PC-9 (cell line): ENCODE data around the gene ETS1. TPM values are rescaled to one million over a fixed set of nuclear protein-coding genes. Genes with fewer than 3 reads are reported as not detected.

ENCODE experiments used
- BruUV-seq: library from RNA; stranded (reverse); fragments of 400-500 nt; replicated peaks from 2 replicates; lab custom pipeline; 2021; lab: Mats Ljungman, UMichigan
- CTCF ChIA-PET: fragments of 300-600 bp; sonication (Branson Sonifier 250); formaldehyde crosslinking; loops from one replicate; lab custom pipeline; 2022; ENCODE audit warnings: antibody characterized with exemption; lab: Charles Lee
- POLR2A ChIA-PET: fragments of 300-600 bp; sonication (Branson Sonifier 250); formaldehyde crosslinking; loops from one replicate; lab custom pipeline; 2022; ENCODE audit warnings: antibody characterized with exemption; ENCODE audit not compliant: unreplicated experiment; lab: Charles Lee
- DNase-seq, 2 experiments: peaks; one replicate each; pipeline versions ENCODE4 v3.0.0 to v3.0.0-alpha.2; 2015 to 2022; ENCODE audit warnings: mixed read lengths in 1 of 2
- H2AFZ ChIP-seq: fragments of 200-600 bp; sonication (generic); 2 replicates; pipeline ENCODE4 v1.8.1; 2017; ENCODE audit warnings: antibody characterized with exemption
- H3F3A ChIP-seq: fragments of 200-600 bp; sonication (generic); 2 replicates; pipeline ENCODE4 v1.8.1; 2017; ENCODE audit warnings: antibody characterized with exemption, mild to moderate bottlenecking, low read depth; ENCODE audit not compliant: insufficient read depth
- H3K27ac ChIP-seq: fragments of 200-600 bp; sonication (generic); 2 replicates; pipeline ENCODE4 v1.6.1; 2016; ENCODE audit warnings: mixed run types
- H3K27me3 ChIP-seq: fragments of 200-600 bp; sonication (generic); 2 replicates; pipeline ENCODE4 v1.6.1; 2016; ENCODE audit warnings: low read depth, mixed run types; ENCODE audit not compliant: insufficient read depth
- H3K36me3 ChIP-seq: fragments of 200-600 bp; sonication (generic); 2 replicates; pipeline ENCODE4 v1.6.1; 2016; ENCODE audit warnings: low read depth, mixed run types
- H3K4me1 ChIP-seq: fragments of 200-600 bp; sonication (generic); replicated peaks from 2 replicates; pipeline ENCODE4 v1.6.1; 2016; ENCODE audit warnings: mixed run types; ENCODE audit not compliant: insufficient read depth
- H3K4me2 ChIP-seq: fragments of 200-600 bp; sonication (generic); 2 replicates; pipeline ENCODE4 v1.6.1; 2017; ENCODE audit warnings: mixed run types
- H3K4me3 ChIP-seq: fragments of 200-600 bp; sonication (generic); 2 replicates; pipeline ENCODE4 v1.6.1; 2016; ENCODE audit warnings: mixed run types
- H3K79me2 ChIP-seq: fragments of 200-600 bp; sonication (generic); 2 replicates; pipeline ENCODE4 v1.6.1; 2017; ENCODE audit warnings: low read depth, mixed run types
- H3K9me2 ChIP-seq: fragments of 200-600 bp; sonication (generic); 2 replicates; pipeline ENCODE4 v1.8.1; 2017; ENCODE audit warnings: mild to moderate bottlenecking; ENCODE audit not compliant: insufficient read depth
- H3K9me3 ChIP-seq: fragments of 200-600 bp; sonication (generic); 2 replicates; pipeline ENCODE4 v1.8.1; 2016; ENCODE audit warnings: low read depth; ENCODE audit not compliant: insufficient read depth
- H4K20me1 ChIP-seq: fragments of 200-600 bp; sonication (generic); 2 replicates; pipeline ENCODE4 v1.8.1; 2017; ENCODE audit not compliant: insufficient read depth
- EZH2 ChIP-seq: fragments of 200-600 bp; sonication (generic); IDR thresholded peaks from 2 replicates; pipeline ENCODE4 v1.8.0; 2017; ENCODE audit warnings: antibody characterized with exemption, low read depth
- intact Hi-C: fragments of 100-400 bp; cut with micrococcal nuclease; formaldehyde crosslinking; loops from one replicate; pipeline ENCODE4 v1.10.0; 2022; ENCODE audit not compliant: unreplicated experiment
- total RNA-seq: library from RNA; stranded (reverse); gene quantifications from 2 replicates; pipeline ENCODE4 v1.2.3, GENCODE V29; 2021
- TF ChIP-seq, protein P1 (sequence below): fragments of 200-600 bp; sonication (generic); conservative IDR thresholded peaks from 2 replicates; pipeline ENCODE4 v1.6.1; 2017; ENCODE audit warnings: mixed run types, antibody characterized with exemption, mild to moderate bottlenecking, moderate library complexity

ETS1 gene
- total RNA-seq, 1 experiment from 2014 or later = 23.3 TPM

DNA sequence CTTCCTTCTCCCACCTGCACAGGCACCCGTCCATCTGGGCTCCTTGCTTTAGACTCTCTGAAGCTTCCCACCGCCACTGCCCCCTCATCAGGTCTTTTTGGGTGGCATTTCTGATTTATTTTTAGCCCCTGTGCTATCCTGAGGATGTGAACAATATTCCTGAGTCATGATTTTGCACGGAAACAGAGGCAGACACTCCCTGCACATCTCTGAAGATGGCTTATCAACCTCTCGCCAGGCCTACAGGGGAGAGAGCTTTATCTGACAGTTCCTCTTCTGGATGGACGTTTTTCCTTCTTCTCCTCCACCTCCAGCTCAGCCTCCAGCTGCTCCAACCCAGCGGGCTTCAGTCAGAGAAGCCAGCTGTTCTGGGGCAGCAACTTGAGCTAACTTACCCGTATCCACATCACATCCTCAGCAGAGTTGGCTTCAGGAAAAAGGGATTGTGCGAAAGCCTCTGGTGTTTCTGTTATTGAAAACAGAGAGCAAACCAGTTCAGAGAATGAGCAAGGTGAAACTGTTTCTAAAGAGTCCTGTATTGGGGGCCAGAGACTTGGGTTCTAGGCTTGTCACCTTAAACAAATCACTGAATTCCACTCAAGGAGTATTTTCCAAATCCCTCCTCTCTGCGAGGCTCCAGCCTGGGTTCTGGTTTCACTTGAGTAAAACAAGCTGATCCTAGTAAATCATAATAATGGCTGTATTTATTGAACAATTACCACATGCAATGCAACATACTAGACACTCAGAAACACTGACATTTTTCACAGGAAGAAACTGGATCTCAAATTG lies 33.1 kb upstream of the ETS1 start:
- Histone ChIP-seq H4K20me1 (no peaks in the 10 kb centered on the region), H3K36me3 (no peaks in the 10 kb centered on the region), H3F3A (no peaks in the 10 kb centered on the region; the same call in 1 of the 2 replicates), H3K27ac (no peak overlapping the region), H3K4me1 (peaks cover 13% of the 10 kb centered on the region), H2AFZ (no peak overlapping the region), H3K9me2 (no peaks in the 10 kb centered on the region), H3K79me2 (no peaks in the 10 kb centered on the region), H3K9me3 (no peaks in the 10 kb centered on the region), H3K4me2 (no peak overlapping the region), H3K4me3 (no peak overlapping the region), H3K27me3 (no peaks in the 10 kb centered on the region)
- ChIA-PET POLR2A (no interaction called here), CTCF (interaction anchor here (0.7 kb wide), 1 partner anchor 591 kb away, joined by 5 read pairs; no protein-coding TSS in a partner anchor)
- DNase-seq = no peak
- no TSS peak for BruUV-seq
- TF ChIP-seq, protein P1, sequence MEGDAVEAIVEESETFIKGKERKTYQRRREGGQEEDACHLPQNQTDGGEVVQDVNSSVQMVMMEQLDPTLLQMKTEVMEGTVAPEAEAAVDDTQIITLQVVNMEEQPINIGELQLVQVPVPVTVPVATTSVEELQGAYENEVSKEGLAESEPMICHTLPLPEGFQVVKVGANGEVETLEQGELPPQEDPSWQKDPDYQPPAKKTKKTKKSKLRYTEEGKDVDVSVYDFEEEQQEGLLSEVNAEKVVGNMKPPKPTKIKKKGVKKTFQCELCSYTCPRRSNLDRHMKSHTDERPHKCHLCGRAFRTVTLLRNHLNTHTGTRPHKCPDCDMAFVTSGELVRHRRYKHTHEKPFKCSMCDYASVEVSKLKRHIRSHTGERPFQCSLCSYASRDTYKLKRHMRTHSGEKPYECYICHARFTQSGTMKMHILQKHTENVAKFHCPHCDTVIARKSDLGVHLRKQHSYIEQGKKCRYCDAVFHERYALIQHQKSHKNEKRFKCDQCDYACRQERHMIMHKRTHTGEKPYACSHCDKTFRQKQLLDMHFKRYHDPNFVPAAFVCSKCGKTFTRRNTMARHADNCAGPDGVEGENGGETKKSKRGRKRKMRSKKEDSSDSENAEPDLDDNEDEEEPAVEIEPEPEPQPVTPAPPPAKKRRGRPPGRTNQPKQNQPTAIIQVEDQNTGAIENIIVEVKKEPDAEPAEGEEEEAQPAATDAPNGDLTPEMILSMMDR = no peak
- TF ChIP-seq EZH2 = no peak
- intact Hi-C loops = no loop called here

DNA sequence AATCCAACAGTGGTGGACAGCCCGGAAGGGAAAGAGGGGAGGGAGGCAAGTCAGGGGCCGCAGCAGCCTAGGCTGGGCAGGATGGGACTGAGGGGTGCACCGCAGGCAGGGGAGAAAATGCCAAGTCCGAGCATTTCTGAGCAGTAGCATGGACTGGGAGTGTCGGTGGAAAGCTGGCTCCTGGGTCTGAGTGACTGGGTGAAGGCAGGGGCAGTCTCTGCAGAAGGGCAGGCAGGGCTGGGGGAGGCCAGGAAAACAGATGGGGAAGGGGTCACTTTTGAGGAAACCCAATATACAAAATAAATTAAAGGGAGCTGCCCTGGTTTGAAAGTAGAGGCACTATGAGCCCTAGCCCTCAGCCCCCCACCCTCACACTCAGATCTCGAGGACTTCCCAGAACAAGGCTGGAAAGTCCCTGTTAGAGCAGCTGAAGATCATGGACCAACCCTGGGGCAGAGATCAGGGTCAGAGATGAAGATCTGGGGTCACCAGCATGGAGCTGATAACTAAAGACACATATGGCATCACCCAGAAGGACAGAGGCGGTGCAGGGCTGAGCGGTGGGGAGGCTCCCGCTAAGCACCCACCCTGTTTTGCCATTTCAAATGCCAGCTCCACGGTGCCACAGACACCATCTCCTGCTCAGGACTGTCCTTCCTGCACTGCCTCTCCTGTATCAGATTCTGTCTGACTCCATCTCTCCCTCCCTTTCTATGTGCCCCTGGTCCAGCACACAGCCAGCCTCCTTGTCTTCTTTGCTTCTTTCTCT lies 32.4 kb upstream of the ETS1 start:
- Histone ChIP-seq H4K20me1 (no peaks in the 10 kb centered on the region), H3K27ac (no peak overlapping the region), H3K4me1 (peaks cover 10% of the 10 kb centered on the region), H3K9me2 (no peaks in the 10 kb centered on the region), H3K4me2 (no peak overlapping the region), H3K79me2 (no peaks in the 10 kb centered on the region), H3K36me3 (no peaks in the 10 kb centered on the region), H2AFZ (no peak overlapping the region), H3K4me3 (no peak overlapping the region), H3K27me3 (0 out of 2 replicates have a peak, but pooled peaks cover 1% of the 10 kb centered on the region), H3K9me3 (no peaks in the 10 kb centered on the region), H3F3A (no peaks in the 10 kb centered on the region; the same call in 1 of the 2 replicates)
- CTCF ChIA-PET = interaction anchor here (0.6 to 0.7 kb wide), 2 partner anchors 19 to 590 kb away, joined by 3 to 5 read pairs; no protein-coding TSS in a partner anchor
- no TSS peak for BruUV-seq
- no peak for DNase-seq
- TF ChIP-seq, protein P1 = no peak
- TF ChIP-seq EZH2 = no peak
- intact Hi-C loops = no loop called here
- POLR2A ChIA-PET = no interaction called here

DNA sequence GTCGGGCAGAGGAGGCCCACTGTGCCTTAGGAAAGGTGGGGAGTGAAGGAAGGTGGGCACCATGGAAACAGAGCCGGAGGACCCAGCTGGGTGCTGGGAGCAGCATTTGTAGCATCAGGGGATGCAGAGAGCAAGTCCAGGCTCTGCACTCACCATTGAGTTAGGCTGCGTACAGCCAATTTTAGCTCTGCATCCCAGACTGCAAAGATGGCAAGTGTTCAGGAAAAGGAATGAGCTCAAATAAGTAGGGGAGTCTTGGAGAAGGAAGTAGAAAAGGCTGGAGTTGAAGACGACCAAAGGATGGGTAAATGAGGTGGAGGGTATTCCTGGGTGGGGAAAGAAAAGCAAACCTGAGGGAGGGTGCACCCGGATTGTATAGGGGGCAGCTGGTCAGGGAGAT lies 31.6 kb upstream of the ETS1 start:
- ChIA-PET POLR2A (no interaction called here), CTCF (no interaction called here)
- intact Hi-C loops = no loop called here

More for the DNA sequence above, 31.6 kb upstream of the ETS1 start:
- no peaks in the 10 kb centered on the region for H4K20me1 ChIP-seq
- H3K4me3 ChIP-seq = no peak overlapping the region
- H3K9me3 ChIP-seq = no peaks in the 10 kb centered on the region
- no peaks in the 10 kb centered on the region for H3K36me3 ChIP-seq
- no peaks in the 10 kb centered on the region for H3K79me2 ChIP-seq
- no peaks in the 10 kb centered on the region; the same call in 1 of the 2 replicates for H3F3A ChIP-seq
- H3K4me1 ChIP-seq = peaks cover 3% of the 10 kb centered on the region
- DNase-seq = no peak
- H3K27ac ChIP-seq = no peak overlapping the region
- 0 out of 2 replicates have a peak, but pooled peaks cover 6% of the 10 kb centered on the region for H3K27me3 ChIP-seq
- no peak for TF ChIP-seq EZH2
- TF ChIP-seq, protein P1 = no peak
- H3K9me2 ChIP-seq = no peaks in the 10 kb centered on the region
- no TSS peak for BruUV-seq
- H3K4me2 ChIP-seq = no peak overlapping the region
- no peak overlapping the region for H2AFZ ChIP-seq
